OCI-LY7 (cell line): ENCODE measurements around the gene LPP. TPM values are rescaled to one million over a fixed set of nuclear protein-coding genes. Genes with fewer than 3 reads are reported as not detected.
A peak's percentile ranks its signal among the peaks of the same experiment; 100 is the strongest.

ENCODE experiments used
- BruUV-seq: library from RNA; stranded (reverse); fragments of 400-500 nt; replicated peaks from 2 replicates; lab custom pipeline; 2021; lab: Mats Ljungman, UMichigan
- CTCF ChIA-PET: fragments of 300-600 bp; sonication (Branson Sonifier 250); formaldehyde crosslinking; loops from one replicate; lab custom pipeline; 2022; ENCODE audit warnings: antibody characterized with exemption; ENCODE audit not compliant: unreplicated experiment; lab: Charles Lee
- POLR2A ChIA-PET: fragments of 300-600 bp; sonication (Branson Sonifier 250); formaldehyde crosslinking; loops from one replicate; lab custom pipeline; 2022; ENCODE audit warnings: antibody characterized with exemption; lab: Charles Lee
- DNase-seq: peaks from one replicate; pipeline ENCODE4 v3.0.0-alpha.2; 2015; ENCODE audit warnings: low spot score
- H2AFZ ChIP-seq: fragments of 200-600 bp; sonication (generic), shearing (Covaris generic); 2 replicates; pipeline ENCODE4 v1.6.1; 2014; ENCODE audit warnings: mild to moderate bottlenecking, antibody characterized with exemption, low read length, moderate library complexity
- H3K27ac ChIP-seq: fragments of 200-600 bp; sonication (generic); 2 replicates; pipeline ENCODE4 v1.5.1; 2014; ENCODE audit warnings: mixed run types, low read depth, mild to moderate bottlenecking, moderate library complexity, low read length, inconsistent platforms; ENCODE audit not compliant: poor library complexity, severe bottlenecking
- H3K36me3 ChIP-seq: fragments of 200-600 bp; sonication (generic); 2 replicates; pipeline ENCODE4 v1.6.1; 2014; ENCODE audit warnings: mild to moderate bottlenecking, antibody characterized with exemption, low read length, moderate library complexity, mixed read lengths; ENCODE audit not compliant: insufficient read depth
- H3K4me1 ChIP-seq: fragments of 200-600 bp; sonication (generic); 2 replicates; pipeline ENCODE4 v1.5.1; 2014; ENCODE audit warnings: mild to moderate bottlenecking, low read length; ENCODE audit not compliant: insufficient read depth, poor library complexity, severe bottlenecking
- H3K4me2 ChIP-seq: fragments of 200-600 bp; sonication (generic); 2 replicates; pipeline ENCODE4 v1.6.1; 2014; ENCODE audit warnings: mild to moderate bottlenecking, low read length
- H3K4me3 ChIP-seq: fragments of 200-600 bp; sonication (generic); 2 replicates; pipeline ENCODE4 v1.5.1; 2014; ENCODE audit warnings: mild to moderate bottlenecking, low read depth, low read length; ENCODE audit not compliant: poor library complexity, severe bottlenecking
- H3K79me2 ChIP-seq: fragments of 200-600 bp; sonication (generic); 2 replicates; pipeline ENCODE4 v1.6.1; 2016; ENCODE audit warnings: low read depth, mild to moderate bottlenecking, low read length, moderate library complexity, mixed read lengths; ENCODE audit not compliant: insufficient read depth
- H3K9me2 ChIP-seq: fragments of 200-600 bp; sonication (generic); 2 replicates; pipeline ENCODE4 v1.6.1; 2016; ENCODE audit warnings: mild to moderate bottlenecking, low read length, mixed read lengths; ENCODE audit not compliant: insufficient read depth
- H3K9me3 ChIP-seq: fragments of 200-600 bp; sonication (generic); 2 replicates; pipeline ENCODE4 v1.6.1; 2014; ENCODE audit warnings: mild to moderate bottlenecking, mixed run types, low read length, mixed read lengths
- H4K20me1 ChIP-seq: fragments of 200-600 bp; sonication (generic); 2 replicates; pipeline ENCODE4 v1.6.1; 2014; ENCODE audit warnings: mild to moderate bottlenecking, antibody characterized with exemption, low read length, moderate library complexity, mixed read lengths; ENCODE audit not compliant: insufficient read depth
- CTCF ChIP-seq: fragments of 200-600 bp; sonication (generic); conservative IDR thresholded peaks from 2 replicates; pipeline ENCODE4 v1.5.1; 2014; ENCODE audit warnings: mild to moderate bottlenecking, antibody characterized with exemption, low read length, moderate library complexity, mixed read lengths
- EZH2phosphoT487 ChIP-seq: fragments of 200-600 bp; sonication (generic); IDR thresholded peaks from 2 replicates; pipeline ENCODE4 v1.6.1; 2018; ENCODE audit warnings: low read depth, borderline replicate concordance, mild to moderate bottlenecking, mixed run types, antibody characterized with exemption, low read length, moderate library complexity, mixed read lengths
- intact Hi-C: fragments of 100-400 bp; cut with micrococcal nuclease; formaldehyde crosslinking; loops from one replicate; pipeline ENCODE4 v1.10.0; 2022; ENCODE audit not compliant: unreplicated experiment
- total RNA-seq, 2 experiments: library from RNA; depleted of rRNA in 1 of 2; stranded (reverse); fragments of >200 nt in 1 of 2; shearing (Covaris generic) in 1 of 2; gene quantifications; 2 replicates each; pipeline ENCODE4 v1.2.3, GENCODE V29; 2014 to 2022

LPP gene
- total RNA-seq, 2 experiments from 2014 or later: 10.9 to 119 TPM

GRCh38 chr3:188686324-188686723 lies 532.4 kb downstream of the LPP start:
- POLR2A ChIA-PET: interaction anchor here (1.0 to 1.9 kb wide), 3 partner anchors 10 to 27 kb away, joined by 6 to 11 read pairs (median 6); no protein-coding TSS in a partner anchor

GRCh38 chr3:188687389-188687788 lies 533.4 kb downstream of the LPP start:
- CTCF ChIA-PET: no interaction called here
- no peak overlapping the region for H3K4me3 ChIP-seq
- no peaks in the 10 kb centered on the region for H3K9me2 ChIP-seq
- no peaks in the 10 kb centered on the region for H3K36me3 ChIP-seq
- TF ChIP-seq CTCF (0 out of 2 replicates have a peak, but pooled peaks have one; percentile 32), EZH2phosphoT487 (no peak)
- peaks cover 16% of the 10 kb centered on the region for H3K4me1 ChIP-seq
- no peaks in the 10 kb centered on the region for H4K20me1 ChIP-seq
- no peaks in the 10 kb centered on the region for H3K9me3 ChIP-seq
- no peak overlapping the region for H3K4me2 ChIP-seq
- H3K79me2 ChIP-seq: no peaks in the 10 kb centered on the region
- no peak overlapping the region for H2AFZ ChIP-seq
- intact Hi-C loops: no loop called here
- no peak for DNase-seq
- no peak overlapping the region for H3K27ac ChIP-seq
- POLR2A ChIA-PET: interaction anchor here (0.7 to 1.9 kb wide), 4 partner anchors 9 to 768 kb away, joined by 4 to 11 read pairs (median 6); no protein-coding TSS in a partner anchor
- no TSS peak for BruUV-seq

More at GRCh38 chr3:188686324-188686723, 532.4 kb downstream of the LPP start:
- no peaks in the 10 kb centered on the region for H3K79me2 ChIP-seq
- no peaks in the 10 kb centered on the region for H3K9me3 ChIP-seq
- H3K9me2 ChIP-seq: no peaks in the 10 kb centered on the region
- CTCF ChIA-PET: no interaction called here
- no peak overlapping the region for H3K4me3 ChIP-seq
- TF ChIP-seq CTCF (no peak), EZH2phosphoT487 (no peak)
- no peaks in the 10 kb centered on the region for H3K36me3 ChIP-seq
- intact Hi-C loops: no loop called here
- H3K4me1 ChIP-seq: peaks cover 7% of the 10 kb centered on the region
- no peak overlapping the region for H3K27ac ChIP-seq
- no TSS peak for BruUV-seq
- no peaks in the 10 kb centered on the region for H4K20me1 ChIP-seq
- no peak overlapping the region for H2AFZ ChIP-seq
- no peak overlapping the region for H3K4me2 ChIP-seq
- no peak for DNase-seq

- Histone ChIP-seq H3K4me2 (no peak overlapping the region), H3K79me2 (no peaks in the 10 kb centered on the region), H3K27ac (no peak overlapping the region), H3K4me1 (peaks cover 33% of the 10 kb centered on the region), H3K4me3 (no peak overlapping the region), H3K9me3 (no peaks in the 10 kb centered on the region), H2AFZ (no peak overlapping the region), H3K36me3 (no peaks in the 10 kb centered on the region), H3K9me2 (no peaks in the 10 kb centered on the region), H4K20me1 (no peaks in the 10 kb centered on the region)
- no TSS peak for BruUV-seq
- ChIA-PET CTCF (no interaction called here), POLR2A (interaction anchor here (0.6 kb wide), 1 partner anchor 16 kb away, joined by 3 read pairs; no protein-coding TSS in a partner anchor)
- intact Hi-C loops: no loop called here
- DNase-seq: no peak
- no peak for TF ChIP-seq EZH2phosphoT487
- no peak for TF ChIP-seq CTCF
Measured at GRCh38 chr3:188689101-188689574, 535.2 kb downstream of the LPP start.
